ENCODE measurements around the gene NLRC5. TPM values are rescaled to one million over a fixed set of nuclear protein-coding genes. Genes with fewer than 3 reads are reported as not detected.
"Not testable (repeated sequence)": the region's sequence is repeated elsewhere in the genome, so short reads cannot be mapped to it uniquely, and the experiment has no call there.

NLRC5 gene
- total RNA-seq, 4 donors from 2014 or later = 47.6 to 314 (median 80.8) TPM

- no peaks in the 10 kb centered on the region for H3K36me3 ChIP-seq
- TF ChIP-seq, protein P1, sequence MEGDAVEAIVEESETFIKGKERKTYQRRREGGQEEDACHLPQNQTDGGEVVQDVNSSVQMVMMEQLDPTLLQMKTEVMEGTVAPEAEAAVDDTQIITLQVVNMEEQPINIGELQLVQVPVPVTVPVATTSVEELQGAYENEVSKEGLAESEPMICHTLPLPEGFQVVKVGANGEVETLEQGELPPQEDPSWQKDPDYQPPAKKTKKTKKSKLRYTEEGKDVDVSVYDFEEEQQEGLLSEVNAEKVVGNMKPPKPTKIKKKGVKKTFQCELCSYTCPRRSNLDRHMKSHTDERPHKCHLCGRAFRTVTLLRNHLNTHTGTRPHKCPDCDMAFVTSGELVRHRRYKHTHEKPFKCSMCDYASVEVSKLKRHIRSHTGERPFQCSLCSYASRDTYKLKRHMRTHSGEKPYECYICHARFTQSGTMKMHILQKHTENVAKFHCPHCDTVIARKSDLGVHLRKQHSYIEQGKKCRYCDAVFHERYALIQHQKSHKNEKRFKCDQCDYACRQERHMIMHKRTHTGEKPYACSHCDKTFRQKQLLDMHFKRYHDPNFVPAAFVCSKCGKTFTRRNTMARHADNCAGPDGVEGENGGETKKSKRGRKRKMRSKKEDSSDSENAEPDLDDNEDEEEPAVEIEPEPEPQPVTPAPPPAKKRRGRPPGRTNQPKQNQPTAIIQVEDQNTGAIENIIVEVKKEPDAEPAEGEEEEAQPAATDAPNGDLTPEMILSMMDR (IDR thresholded peaks at IDR 0.05) = no peak
- no peak for TF ChIP-seq POLR2A (IDR thresholded peaks at IDR 0.05)
- no peak for DNase-seq
- H3K9me3 ChIP-seq = no peaks in the 10 kb centered on the region
- H3K27me3 ChIP-seq = no peaks in the 10 kb centered on the region
- peaks cover 0 to 18% (median 0%) of the 10 kb centered on the region in 4 donors for H3K4me1 ChIP-seq
- H3K4me3 ChIP-seq = no peak overlapping the region
- no peak overlapping the region for H3K27ac ChIP-seq
Measured at GRCh38 chr16:56971768-56972043, 17.7 kb upstream of the NLRC5 start.

DNA sequence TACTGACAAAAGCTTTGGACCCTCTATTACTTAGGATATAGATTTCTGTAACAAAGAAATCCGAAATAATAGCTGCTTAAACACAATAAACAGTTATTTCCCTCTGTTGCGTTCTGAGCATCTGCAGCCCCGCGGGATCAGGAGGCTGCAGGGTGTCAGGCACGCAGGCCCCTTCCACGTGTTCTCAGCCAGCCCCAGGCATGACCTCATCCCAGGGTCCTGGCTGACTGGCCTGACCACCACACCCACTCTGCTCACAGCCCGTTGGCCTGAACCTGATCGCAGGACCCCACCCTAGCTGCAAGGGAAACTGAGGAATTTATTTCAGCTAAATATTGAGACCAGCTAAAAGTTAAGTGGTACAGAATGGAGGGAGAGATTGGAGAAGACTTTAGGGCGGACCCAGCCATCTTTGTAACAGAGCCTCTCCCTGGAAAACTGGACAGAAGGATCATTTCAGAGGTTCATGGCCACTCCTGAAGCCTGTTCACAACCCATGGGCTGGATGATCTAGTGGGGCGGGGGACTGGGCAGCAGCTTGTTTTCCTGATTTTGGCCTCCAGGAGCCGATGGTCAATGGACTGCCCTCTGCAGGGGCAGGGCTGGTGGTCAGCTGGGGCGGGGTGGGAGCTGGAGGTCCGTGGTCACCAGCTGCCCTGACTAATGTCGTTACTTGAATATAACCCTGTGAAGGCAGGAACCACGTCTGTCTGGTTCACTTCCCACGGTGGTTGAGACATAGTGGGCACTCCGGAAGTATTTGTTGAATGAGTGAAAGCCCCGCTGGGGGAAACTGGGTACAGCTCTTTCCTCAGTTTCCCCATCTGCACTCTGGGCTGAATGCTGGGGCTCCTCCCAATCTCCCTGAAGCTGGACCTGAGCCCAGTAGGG, 16.7 kb upstream of the NLRC5 start:
- H3K4me1 ChIP-seq = peaks cover 0 to 18% (median 0%) of the 10 kb centered on the region in 4 donors
- no peaks in the 10 kb centered on the region for H3K36me3 ChIP-seq
- no peak overlapping the region for H3K4me3 ChIP-seq
- peak overlapping the region in 1 of 4 donors; percentile 13 for H3K27ac ChIP-seq
- DNase-seq = no peak
- no peak for TF ChIP-seq POLR2A (IDR thresholded peaks at IDR 0.05)
- TF ChIP-seq, protein P1 (IDR thresholded peaks at IDR 0.05) = no peak
- no peaks in the 10 kb centered on the region for H3K27me3 ChIP-seq
- H3K9me3 ChIP-seq = no peaks in the 10 kb centered on the region

DNA sequence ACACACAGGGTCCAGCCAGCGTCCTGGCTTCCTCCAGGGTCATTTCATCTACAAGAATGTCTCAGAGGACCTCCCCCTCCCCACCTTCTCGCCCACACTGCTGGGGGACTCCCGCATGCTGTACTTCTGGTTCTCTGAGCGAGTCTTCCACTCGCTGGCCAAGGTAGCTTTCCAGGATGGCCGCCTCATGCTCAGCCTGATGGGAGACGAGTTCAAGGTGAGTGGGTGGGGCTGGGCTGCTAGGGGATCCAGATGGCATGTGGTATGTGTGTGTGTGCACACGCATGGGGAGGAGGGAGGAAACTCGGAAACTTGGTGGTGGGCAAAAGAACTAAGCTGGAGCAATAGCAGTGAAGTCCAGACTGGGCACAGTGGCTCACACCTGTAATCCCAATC, 16.1 kb upstream of the NLRC5 start:
- Histone ChIP-seq H3K27me3 (no peaks in the 10 kb centered on the region), H3K36me3 (no peaks in the 10 kb centered on the region), H3K4me3 (no peak overlapping the region), H3K27ac (peak overlapping the region in 1 of 4 donors; percentile 13), H3K9me3 (no peaks in the 10 kb centered on the region), H3K4me1 (peaks cover 0 to 18% (median 0%) of the 10 kb centered on the region in 4 donors)
- DNase-seq = no peak
- TF ChIP-seq, protein P1 (IDR thresholded peaks at IDR 0.05) = no peak
- TF ChIP-seq POLR2A (IDR thresholded peaks at IDR 0.05) = no peak

- not testable (repeated sequence) for H3K27me3 ChIP-seq, H3K9me3 ChIP-seq, H3K4me3 ChIP-seq, H3K36me3 ChIP-seq
- peak overlapping the region in 1 of 4 donors; percentile 13 for H3K27ac ChIP-seq
- peaks cover 0 to 18% (median 0%) of the 10 kb centered on the region in 4 donors for H3K4me1 ChIP-seq
- DNase-seq = peak in 1 of 3 donors; percentile 50
Measured at GRCh38 chr16:56973899-56974298, 15.5 kb upstream of the NLRC5 start.

- no peak overlapping the region for H3K4me3 ChIP-seq
Measured at GRCh38 chr16:56974549-56975300, 14.6 kb upstream of the NLRC5 start.

More at GRCh38 chr16:56974549-56975300, 14.6 kb upstream of the NLRC5 start:
- Histone ChIP-seq H3K27me3 (no peaks in the 10 kb centered on the region), H3K36me3 (no peaks in the 10 kb centered on the region), H3K27ac (peak overlapping the region in 1 of 4 donors; percentile 17), H3K9me3 (no peaks in the 10 kb centered on the region), H3K4me1 (peaks cover 0 to 18% (median 0%) of the 10 kb centered on the region in 4 donors)
- no peak for TF ChIP-seq POLR2A (IDR thresholded peaks at IDR 0.05)
- TF ChIP-seq, protein P1 (IDR thresholded peaks at IDR 0.05) = no peak
- no peak for DNase-seq

Data from Peyer's patch (tissue), 4 donors.